ENCODE results near the gene FRMD5. TPM values are rescaled to one million over a fixed set of nuclear protein-coding genes. Genes with fewer than 3 reads are reported as not detected.

Gene FRMD5
- polyA plus RNA-seq, 1 donor (not counting 4 experiments of a cell fraction or from before 2014, with no cell fraction given), result 7.3 TPM

GRCh38 chr15:43957724-43958123 is 237.3 kb downstream of the FRMD5 start:
- dilution Hi-C loops (cut with MboI; ENCODE audit: extremely low pct_ligation_motif_present, low sequenced_read_pairs), result no loop called here
- no peaks in the 10 kb centered on the region for H3K36me3 ChIP-seq (ENCODE audit: control insufficient read depth in 2 of 2, extremely low read depth in 1 of 2, insufficient read depth in 2 of 2, low read length in 2 of 2)
- H4K20me1 ChIP-seq (ENCODE audit: control insufficient read depth, extremely low read depth, insufficient read depth, low read length), result no peaks in the 10 kb centered on the region
- H3K9me1 ChIP-seq (ENCODE audit: control insufficient read depth, extremely low read depth, insufficient read depth, low read length), result no peaks in the 10 kb centered on the region
- H3K9ac ChIP-seq (ENCODE audit: control insufficient read depth, extremely low read depth, insufficient read depth, low read length), result no peak overlapping the region
- TF ChIP-seq CTCF (optimal IDR thresholded peaks at IDR 0.05 in 1 of 3, IDR thresholded peaks at IDR 0.05 in 1 of 3, conservative IDR thresholded peaks at IDR 0.05 in 1 of 3; ENCODE audit: extremely low read depth in 1 of 3, insufficient read depth in 2 of 3, low read length in 3 of 3) (no peak), EZH2 (IDR thresholded peaks at IDR 0.05; ENCODE audit: low read length) (no peak)
- no peak overlapping the region for H3K27ac ChIP-seq (ENCODE audit: control insufficient read depth, insufficient read depth, low read length)
- no peak for DNase-seq (ENCODE audit: low read depth, low spot score)
- no peak overlapping the region for H3K4me2 ChIP-seq (ENCODE audit: control insufficient read depth, extremely low read depth, insufficient read depth, low read depth, low read length)
- no peak overlapping the region for H2AFZ ChIP-seq (ENCODE audit: control insufficient read depth, low read length)
- peaks cover 10% of the 10 kb centered on the region for H3K4me1 ChIP-seq (ENCODE audit: control insufficient read depth, extremely low read depth, insufficient read depth, low read length)
- no peaks in the 10 kb centered on the region for H3K9me3 ChIP-seq (ENCODE audit: control insufficient read depth, low read depth, low read length)
- H3K4me3 ChIP-seq (ENCODE audit: control insufficient read depth in 2 of 3, extremely low read depth in 1 of 3, insufficient read depth in 2 of 3, low read depth in 1 of 3, low read length in 3 of 3), result no peak overlapping the region
- H3K79me2 ChIP-seq (ENCODE audit: control insufficient read depth, insufficient read depth, low read length), result no peaks in the 10 kb centered on the region
- FAIRE-seq, result no peak
- H3K27me3 ChIP-seq (ENCODE audit: control insufficient read depth, extremely low read depth, insufficient read depth, low read length), result no peaks in the 10 kb centered on the region

- peaks cover 10% of the 10 kb centered on the region for H3K4me1 ChIP-seq (ENCODE audit: control insufficient read depth, extremely low read depth, insufficient read depth, low read length)
- H3K27me3 ChIP-seq (ENCODE audit: control insufficient read depth, extremely low read depth, insufficient read depth, low read length), result no peaks in the 10 kb centered on the region
- H3K36me3 ChIP-seq (ENCODE audit: control insufficient read depth in 2 of 2, extremely low read depth in 1 of 2, insufficient read depth in 2 of 2, low read length in 2 of 2), result no peaks in the 10 kb centered on the region
- DNase-seq (ENCODE audit: low read depth, low spot score), result no peak
- no peaks in the 10 kb centered on the region for H3K9me3 ChIP-seq (ENCODE audit: control insufficient read depth, low read depth, low read length)
- H3K4me2 ChIP-seq (ENCODE audit: control insufficient read depth, extremely low read depth, insufficient read depth, low read depth, low read length), result no peak overlapping the region
- H3K4me3 ChIP-seq (ENCODE audit: control insufficient read depth in 2 of 3, extremely low read depth in 1 of 3, insufficient read depth in 2 of 3, low read depth in 1 of 3, low read length in 3 of 3), result no peak overlapping the region
- H3K27ac ChIP-seq (ENCODE audit: control insufficient read depth, insufficient read depth, low read length), result no peak overlapping the region
- no peaks in the 10 kb centered on the region for H3K9me1 ChIP-seq (ENCODE audit: control insufficient read depth, extremely low read depth, insufficient read depth, low read length)
- H2AFZ ChIP-seq (ENCODE audit: control insufficient read depth, low read length), result no peak overlapping the region
- no peaks in the 10 kb centered on the region for H3K79me2 ChIP-seq (ENCODE audit: control insufficient read depth, insufficient read depth, low read length)
- no peaks in the 10 kb centered on the region for H4K20me1 ChIP-seq (ENCODE audit: control insufficient read depth, extremely low read depth, insufficient read depth, low read length)
- no peak overlapping the region for H3K9ac ChIP-seq (ENCODE audit: control insufficient read depth, extremely low read depth, insufficient read depth, low read length)
- TF ChIP-seq CTCF (optimal IDR thresholded peaks at IDR 0.05 in 1 of 3, IDR thresholded peaks at IDR 0.05 in 1 of 3, conservative IDR thresholded peaks at IDR 0.05 in 1 of 3; ENCODE audit: extremely low read depth in 1 of 3, insufficient read depth in 2 of 3, low read length in 3 of 3), result no peak
- TF ChIP-seq EZH2 (IDR thresholded peaks at IDR 0.05; ENCODE audit: low read length), result no peak
- FAIRE-seq, result no peak
- dilution Hi-C loops (cut with MboI; ENCODE audit: extremely low pct_ligation_motif_present, low sequenced_read_pairs), result no loop called here
Measured at GRCh38 chr15:43955140-43955539, 239.9 kb downstream of the FRMD5 start.

Data from keratinocyte (primary cell).